Cerebellar nuclear complex (tissue), 1 donor: ENCODE results near the gene LRRC38.
A peak's percentile ranks its signal among the peaks of the same experiment; 100 is the strongest.
"Not testable (repeated sequence)": the region's sequence is repeated elsewhere in the genome, so short reads cannot be mapped to it uniquely, and the experiment has no call there.

Experiments used
- DNase-seq, 2 experiments: peaks; one replicate each; lab custom pipeline; 2025; lab: John Stamatoyannopoulos, UW

Gene LRRC38, protein sequence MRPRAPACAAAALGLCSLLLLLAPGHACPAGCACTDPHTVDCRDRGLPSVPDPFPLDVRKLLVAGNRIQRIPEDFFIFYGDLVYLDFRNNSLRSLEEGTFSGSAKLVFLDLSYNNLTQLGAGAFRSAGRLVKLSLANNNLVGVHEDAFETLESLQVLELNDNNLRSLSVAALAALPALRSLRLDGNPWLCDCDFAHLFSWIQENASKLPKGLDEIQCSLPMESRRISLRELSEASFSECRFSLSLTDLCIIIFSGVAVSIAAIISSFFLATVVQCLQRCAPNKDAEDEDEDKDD

DNA sequence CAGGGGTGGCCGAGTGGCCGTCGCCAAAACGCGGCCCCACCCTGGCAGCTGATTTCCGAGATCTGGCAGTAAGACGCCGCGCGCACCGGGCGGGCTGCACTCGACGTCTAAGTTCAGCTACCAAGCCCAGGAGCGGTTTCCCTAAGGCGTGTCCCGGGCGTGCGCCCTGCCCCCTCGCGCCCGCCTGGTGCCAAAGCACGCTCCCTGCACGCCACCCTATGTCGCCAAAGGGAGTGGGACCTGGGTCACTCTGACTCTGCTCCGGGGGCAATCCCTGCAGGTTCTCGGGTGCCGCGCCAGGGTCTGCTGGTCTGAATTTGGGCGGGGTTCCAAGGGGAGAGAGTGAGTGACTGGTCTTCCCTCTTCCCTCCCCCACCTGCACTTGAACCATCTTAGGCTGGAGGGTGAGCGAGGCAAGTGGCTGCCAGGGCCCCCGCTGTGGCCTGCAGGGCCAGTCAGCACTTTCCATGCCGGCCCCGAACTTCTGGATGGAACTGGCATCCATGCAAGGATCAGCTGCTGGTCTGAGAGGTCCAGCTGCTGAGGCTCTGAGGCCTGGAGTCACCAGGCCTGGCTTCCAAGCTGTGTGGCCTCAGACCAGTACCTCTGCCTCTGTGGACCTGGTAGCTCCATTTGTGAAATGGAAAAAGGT is at the start of gene LRRC38:
LRRC38 (minus strand) TSS at position 109 of the 652 bp plus-strand sequence. CDS start 410 bp downstream, outside the sequence.
- no peak for DNase-seq

DNA sequence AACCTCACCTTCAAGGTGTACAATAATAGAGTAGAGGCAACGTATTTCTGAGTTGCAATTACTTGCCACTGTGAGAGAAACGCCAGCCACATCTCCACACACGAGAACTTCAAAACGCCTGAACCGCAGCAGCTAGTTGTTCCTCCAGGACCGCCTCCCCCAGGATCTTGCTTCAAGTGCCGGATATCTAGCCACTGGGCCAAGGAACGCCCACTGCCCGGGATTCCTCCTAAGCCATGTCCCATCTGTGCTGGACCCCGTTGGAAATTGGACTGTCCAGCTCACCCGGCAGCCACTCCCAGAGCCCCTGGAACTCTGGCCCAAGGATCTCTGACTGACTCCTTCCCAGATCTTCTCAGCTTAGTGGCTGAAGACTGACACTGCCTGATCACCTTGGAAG is 49.2 kb upstream of the LRRC38 start:
- not testable (repeated sequence) for DNase-seq

DNA sequence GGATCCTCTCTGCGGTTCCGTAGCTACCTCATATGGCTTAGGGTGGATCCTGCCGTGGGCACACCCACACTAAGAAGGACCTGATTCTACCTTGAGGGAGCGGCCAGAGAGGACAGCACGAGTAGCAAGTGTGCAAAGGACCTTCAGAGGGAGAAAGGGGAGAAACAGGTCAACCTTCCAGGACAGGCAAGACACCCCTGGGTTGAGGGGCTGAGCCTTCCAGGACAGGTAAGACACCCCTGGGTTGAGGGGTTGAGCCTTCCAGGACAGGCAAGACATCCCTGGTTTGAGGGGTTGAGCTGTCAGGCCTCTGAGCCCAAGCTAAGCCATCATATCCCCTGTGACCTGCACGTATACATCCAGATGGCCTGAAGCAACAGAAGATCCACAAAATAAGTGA is 46.7 kb upstream of the LRRC38 start:
- DNase-seq, result no peak

DNA sequence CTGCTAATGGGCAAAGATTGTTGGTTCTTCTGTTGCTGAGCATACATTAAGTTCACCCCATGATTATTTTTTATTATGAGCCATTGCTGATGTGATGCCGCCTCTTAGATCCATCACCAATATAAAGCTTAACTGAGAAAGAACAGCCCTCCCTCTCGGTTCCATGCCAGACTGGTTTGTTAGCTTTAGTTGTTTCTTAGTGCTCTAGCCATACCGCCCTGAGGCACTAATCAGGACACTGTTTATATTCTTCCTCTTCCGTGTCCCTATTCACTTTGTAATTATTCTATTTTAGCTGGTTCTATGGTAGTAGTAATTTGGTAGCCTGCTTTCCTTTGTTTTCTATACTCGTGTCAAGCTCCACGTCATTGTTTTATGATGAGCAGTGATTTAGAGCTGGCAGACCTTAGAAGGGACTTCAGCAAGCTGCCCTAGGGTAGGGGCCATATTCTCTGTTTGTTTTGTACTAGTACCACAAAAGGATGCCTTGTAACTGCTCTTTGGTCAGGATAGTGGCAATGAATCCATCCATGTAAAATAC is 42.5 kb upstream of the LRRC38 start:
- DNase-seq, result no peak

DNA sequence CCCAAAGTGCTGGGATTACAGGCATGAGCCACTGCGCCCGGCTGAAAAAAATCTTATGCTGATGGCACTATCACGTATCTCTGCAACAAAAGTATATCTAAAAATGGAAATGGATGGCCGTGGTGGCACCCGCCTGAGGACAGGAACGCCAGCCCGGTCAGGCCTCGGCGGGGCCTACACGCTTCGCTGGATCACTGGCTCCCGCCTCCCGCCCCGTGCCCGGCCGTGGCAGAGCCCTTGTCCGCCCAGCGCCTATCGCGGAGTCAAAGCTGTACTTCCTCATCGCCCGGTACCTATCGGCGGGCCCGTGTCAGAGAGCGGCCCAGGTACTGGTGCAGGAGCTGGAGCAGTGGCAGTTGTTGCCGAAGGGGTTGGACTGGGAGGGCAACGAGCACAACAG is 41.0 kb upstream of the LRRC38 start:
- no peak for DNase-seq

DNA sequence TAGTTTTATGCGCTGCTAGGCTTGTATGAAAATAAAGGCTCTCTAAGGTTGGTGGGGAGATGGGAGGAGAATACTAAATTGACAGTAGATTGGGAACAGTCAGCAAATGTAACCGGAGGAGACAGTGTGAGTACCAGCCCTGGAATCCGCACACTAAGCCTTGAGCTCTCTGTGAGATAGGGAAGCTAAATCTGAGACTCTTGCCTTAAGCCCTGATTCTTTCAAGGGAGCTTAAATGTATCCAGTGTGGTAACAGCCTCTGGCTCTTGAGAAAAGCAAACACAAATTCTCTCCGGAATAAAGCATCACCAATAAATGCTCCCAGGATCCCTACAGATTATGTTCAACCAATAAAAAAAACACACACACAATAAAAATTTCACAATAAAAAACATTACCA is 36.9 kb upstream of the LRRC38 start:
- DNase-seq, result no peak

DNA sequence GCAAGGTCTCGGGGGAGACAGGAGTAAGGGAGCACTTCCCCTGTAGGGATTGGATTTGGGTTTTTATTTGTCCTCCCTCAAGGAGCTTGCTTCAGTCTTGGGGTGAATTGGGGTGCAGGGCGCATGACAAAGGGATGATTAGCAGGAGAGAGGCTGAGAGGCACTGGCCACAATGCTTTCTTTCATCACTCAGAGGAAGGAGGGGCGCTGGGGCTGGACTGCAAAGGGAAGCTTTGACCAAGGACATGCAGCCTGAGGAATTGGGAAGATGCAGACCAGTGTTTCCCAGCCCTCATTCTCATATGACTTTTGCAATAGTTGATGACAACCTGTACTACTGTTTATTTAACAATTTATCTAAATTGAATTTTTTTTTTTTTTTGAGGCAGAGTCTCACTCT is 35.7 kb upstream of the LRRC38 start:
- DNase-seq, result no peak

DNA sequence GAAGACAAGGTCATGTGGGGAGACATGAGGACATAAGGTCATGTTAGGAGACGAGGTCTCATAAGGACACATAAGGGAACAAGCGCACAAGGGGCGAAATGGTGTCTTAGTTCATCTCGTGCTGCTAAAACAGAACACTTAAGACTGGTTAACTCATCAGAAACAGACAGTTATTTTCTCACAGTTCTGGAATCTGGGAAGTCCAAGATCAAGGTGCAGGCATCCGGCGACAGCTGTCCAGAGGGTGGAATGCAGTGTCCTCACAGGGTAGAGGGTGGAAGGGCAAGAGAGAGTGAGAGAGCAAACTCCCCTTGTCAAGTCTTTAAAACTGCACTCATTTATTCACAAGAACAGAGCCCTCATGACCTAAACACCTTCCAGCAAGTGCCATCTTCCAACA is 35.2 kb upstream of the LRRC38 start:
- no peak for DNase-seq

DNA sequence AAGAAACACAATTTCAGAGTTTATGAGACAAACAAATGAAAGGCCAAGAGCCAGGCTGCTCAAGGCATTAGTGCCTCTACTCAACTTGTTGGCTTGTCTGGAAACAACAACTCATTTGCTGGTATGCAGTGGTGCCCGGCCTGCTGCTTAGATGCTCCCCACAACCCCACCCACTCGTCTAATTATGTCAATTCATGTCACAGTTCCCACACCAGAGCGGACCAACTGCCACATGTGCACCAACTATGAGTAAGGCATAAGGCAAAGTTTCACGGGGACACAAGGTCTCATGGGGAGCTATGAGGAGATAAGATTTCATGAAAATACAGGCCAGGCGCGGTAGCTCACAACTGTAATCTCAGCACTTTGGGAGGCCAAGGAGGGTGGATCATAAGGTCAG is 34.5 kb upstream of the LRRC38 start:
- DNase-seq, result no peak

DNA sequence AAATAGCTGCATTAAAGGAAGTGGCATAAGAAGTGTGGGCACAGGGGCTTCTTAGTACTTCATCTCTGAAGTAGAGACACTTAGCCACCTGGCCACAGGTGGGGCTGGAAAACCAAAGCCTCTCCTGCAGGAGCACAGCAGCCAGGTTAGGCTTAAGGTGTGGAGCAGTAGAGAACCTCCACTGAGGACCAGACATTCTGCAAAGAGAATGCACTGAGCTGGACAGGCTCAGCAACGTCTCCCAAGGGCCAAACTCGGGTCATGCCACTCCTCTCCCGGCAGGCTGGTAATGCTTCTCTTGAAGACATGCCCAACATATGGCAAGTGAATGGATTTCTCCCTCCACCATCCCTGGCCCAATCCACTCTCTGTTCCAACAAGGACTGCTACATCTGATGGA is 33.0 kb upstream of the LRRC38 start:
- DNase-seq, result no peak

DNA sequence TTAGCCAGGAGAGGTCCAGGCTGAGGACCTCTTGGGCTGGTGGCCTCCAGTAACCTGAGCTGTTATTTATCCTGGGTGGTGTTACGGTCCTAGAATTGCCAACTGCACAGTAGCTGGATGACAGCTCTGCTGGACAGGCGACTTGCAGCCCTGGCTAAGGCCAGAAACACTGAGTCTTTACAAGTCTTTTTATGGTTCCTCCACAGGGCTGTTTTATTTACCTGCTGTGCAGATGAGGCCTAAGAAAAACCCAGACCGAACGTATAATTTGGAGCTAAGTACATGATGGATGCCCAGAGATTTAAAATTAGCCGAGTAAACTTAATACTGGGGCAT is 30.4 kb upstream of the LRRC38 start:
- DNase-seq, result no peak

DNA sequence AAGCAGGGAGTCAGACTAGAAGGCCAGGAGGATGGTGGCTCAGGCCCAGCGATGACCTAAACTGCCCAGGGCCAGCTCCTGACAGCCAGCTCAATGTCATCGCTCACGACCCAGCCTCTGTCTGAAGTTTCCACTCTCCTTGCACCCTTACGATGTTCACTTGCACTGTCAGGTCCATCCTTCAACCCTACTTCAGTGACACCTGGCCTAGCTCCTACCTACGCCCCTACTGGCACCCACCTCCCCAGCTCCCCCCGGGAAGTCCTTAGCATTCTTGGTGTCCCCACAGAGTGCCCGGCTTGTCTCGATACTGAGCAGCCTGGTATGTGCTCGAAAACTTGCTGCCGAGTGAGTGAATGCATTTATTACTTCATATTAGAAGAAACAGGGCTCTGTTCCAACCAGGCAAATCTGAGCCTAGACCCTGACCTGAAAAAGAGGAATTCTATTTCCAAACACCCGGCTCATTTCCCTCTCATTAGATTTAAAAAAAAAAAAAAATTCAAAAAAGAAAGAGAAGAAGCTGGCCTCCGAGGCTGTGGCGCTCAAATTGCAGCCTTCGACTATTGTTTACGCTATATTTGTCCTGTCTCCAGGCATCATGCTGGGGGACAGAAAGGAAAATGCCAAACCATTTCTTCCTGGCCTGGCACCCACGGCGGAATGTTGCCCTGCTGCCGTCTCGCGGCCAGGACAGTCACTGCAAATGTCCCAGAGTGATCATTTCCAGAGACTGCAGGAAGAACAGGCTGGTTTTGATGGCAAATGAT is 29.8 kb upstream of the LRRC38 start:
- peak in 1 of 2 experiments; percentile 90 for DNase-seq

DNA sequence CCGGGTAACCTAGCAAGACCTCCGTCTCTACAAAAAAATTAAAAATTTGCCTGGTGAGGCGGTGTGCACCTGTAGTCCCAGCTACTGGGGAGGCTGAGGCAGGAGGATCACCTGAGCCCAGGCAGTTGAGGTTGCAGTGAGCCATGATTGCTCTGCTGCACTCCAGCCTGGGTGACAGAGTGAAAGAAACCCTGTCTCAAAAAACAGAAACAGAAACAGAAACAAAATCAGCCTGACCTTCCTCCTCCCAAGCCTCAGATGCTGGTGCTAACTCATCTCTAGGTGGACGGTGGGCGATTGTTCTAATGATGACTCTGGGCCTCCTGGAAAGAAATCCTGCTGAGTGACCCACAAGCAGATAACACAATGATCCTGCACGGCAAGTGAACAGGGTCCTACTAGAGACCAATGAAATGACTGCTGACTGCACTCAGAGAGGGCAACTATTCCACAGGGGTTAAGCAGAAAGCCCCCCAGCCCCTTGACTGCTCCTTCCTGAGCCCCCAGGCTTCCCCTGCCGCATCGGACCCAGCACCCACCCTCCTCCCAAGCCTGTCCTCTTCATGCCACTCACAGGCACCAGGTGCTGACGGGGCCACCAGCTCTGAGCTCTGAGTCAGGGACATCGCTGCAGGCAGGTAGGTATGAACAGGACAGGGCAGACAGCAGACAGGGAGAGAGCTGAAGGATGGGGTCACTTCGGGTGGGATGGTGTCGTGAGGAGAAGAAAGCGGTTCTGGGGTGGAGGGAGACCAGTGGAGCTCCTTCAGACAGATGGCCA is 27.8 kb upstream of the LRRC38 start:
- DNase-seq, result no peak

DNA sequence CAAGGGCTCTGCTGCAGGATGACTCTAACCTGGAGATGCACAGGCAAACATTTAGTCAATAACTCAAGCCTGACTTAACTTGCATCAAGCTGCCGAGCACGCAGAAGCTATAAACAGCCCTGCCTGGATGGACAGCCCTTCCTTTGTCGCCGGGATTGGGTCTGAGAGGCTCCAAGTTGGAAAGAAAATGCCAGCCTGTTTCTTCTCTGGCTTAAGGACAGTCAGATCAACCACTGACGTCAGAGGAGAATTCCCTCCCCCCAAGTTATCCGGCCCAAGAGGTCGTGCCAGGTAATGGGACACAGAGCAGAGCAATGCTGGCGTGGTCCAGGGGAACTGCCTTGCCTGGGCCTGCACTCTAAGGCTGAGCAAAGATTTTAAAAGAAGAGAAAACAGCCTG is 27.1 kb upstream of the LRRC38 start:
- DNase-seq, result no peak

DNA sequence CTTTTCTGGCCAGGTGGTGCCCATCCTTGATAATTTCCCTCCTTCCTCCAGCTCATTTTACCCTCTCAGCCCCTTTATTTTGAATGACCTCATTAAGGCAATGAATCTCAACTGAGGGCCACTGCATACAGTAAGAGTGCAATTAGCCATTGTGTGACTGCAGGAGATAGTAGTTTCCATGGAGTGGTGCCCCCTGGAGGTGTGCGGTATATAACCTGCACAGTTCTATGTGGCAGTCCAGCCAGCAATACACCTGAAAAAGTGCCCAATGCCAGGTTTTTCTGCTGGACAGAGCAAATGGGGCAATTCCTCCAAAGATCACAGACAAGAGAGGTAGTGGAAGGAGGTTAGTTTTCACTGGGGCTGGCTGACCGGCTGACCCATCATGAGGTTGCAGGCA is 25.9 kb upstream of the LRRC38 start:
- DNase-seq, result no peak

DNA sequence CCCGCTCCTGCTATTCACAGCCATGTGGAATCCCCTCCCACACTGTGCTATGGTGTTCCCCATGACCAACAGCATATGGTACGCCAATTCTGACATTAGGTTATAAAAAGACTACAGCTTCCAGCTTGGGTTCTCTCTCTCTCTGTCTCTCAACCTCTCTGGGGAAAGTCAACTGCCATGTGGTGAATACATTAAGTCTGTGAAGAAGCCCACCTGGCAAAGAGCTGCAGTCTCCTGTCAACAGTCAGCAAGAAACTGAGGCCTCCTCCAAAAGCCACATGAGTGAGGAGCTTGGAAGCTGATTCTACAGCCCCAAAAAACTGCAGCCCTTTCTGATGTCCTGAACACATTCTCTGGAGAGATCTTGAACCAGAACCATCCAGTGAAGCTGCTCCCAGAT is 25.0 kb upstream of the LRRC38 start:
- no peak for DNase-seq

DNA sequence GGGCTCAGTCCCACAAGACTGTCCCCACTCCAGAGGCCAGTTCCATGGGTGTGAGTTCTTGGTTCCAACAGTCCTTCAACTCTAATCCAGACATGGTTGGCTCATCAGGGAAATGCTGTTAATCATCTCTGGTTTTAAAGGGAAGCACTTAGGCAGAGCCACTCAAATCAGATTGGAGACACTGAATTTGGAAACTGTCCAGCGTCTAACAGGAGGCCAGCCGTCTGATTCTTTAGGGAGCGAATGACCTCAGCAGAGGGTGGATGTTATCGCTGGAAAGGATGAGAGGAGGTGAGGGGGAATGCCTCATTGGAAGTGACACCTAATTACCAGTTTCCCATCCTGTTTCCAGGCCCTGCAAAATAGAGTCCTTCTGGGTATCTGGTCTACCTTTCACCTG is 22.8 kb upstream of the LRRC38 start:
- no peak for DNase-seq

DNA sequence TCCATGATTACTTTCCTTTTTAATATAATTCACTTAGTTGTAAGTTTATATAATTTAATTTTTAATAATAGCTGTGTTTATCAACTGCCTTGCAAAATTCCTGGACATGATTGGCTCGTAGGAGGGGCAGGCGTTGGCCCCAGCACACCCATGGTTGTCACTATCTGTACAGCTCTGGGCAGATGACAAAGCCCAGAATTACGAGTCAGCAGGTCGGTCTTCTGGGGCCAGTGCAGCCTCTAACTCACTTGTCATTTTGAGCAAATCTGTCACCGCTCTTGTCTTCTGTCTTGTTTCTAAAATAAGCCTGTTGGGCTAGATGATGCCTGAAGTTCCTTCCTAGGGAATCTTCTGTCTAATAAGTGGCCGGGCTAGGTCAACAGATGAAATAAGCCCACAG is 21.4 kb upstream of the LRRC38 start:
- DNase-seq, result no peak

DNA sequence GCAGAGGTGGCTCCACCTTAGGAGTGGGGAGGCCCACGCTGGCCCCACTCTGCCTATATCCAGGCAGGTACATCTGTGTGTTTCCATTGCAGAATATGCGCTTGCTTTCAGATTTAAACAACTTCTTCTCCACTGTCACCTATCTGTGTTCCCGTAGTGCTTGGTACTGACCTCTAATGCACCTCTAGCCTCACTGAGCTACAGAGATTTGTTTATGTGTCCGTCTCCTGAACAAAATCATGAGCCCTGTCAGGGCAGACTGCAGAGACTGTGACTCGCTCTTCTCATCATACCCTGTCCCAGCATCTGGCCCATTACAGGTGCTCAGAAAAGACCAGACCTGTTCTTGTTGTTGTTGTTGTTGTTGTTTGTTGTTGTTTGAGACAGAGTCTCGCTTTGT is 14.5 kb upstream of the LRRC38 start:
- no peak for DNase-seq

DNA sequence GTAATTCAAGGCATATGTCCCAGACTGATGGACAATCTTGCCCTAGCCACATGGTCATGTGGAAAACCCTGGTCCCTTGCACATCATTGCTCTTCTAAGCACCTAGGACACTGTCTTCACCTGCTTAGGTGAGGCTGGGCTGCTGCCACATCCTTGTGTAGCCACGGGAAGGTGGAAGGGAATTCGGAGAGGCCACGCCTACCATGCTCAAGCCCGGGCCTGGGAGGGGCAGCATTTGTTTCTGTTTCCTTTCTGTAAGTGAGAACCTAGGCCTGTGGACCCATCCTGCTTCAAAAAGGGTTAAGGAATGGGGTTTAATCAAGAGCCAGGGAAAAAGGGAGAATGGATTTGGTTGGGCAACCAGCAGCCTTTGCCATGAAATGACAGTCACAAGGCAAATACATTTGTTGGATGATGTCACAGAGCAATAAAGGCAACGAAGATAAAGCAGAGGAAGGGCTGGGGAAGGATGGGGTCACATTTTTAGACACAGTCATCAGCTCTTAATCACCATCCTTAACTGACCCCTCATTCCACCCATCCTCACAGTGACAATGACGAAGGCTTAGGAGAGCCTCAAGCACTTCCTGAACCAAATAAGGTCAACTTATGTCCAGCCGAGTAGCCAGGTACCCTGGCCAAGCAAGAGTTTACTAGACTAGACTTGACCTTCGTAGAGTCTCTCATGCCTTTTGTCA is 10.1 kb upstream of the LRRC38 start:
- no peak for DNase-seq

DNA sequence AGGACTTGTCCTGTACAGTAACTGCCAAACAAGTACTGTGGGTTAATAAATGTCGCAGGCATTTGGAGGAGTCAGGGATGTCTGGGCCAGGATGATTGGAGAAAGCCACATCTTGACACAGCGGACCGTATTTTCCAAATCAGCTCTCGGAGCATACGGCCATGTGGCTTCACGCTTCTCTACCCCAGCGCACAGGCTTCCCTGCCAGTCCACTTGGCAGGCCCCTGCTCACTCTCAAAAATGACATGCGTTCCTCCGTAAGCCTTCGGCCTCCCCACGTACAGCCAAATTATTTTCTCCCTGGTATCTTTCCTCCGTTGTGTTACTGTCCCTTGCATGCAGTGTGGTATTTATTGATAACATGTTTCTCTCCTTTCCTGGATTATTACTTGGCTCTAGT is 7.2 kb upstream of the LRRC38 start:
- DNase-seq, result no peak
